ENCODE results near the gene LRRC23. TPM values are rescaled to one million over a fixed set of nuclear protein-coding genes. Genes with fewer than 3 reads are reported as not detected.
"Not testable (repeated sequence)": the region's sequence is repeated elsewhere in the genome, so short reads cannot be mapped to it uniquely, and the experiment has no call there.

Gene LRRC23
- total and polyA plus RNA-seq, 2 donors (not counting 1 experiment from before 2014, with no cell fraction given), result 5.6 to 9.6 TPM

GRCh38 chr12:6873094-6874014 lies 31.3 kb upstream of the LRRC23 start, which contains the start of gene SPSB2:
SPSB2 (minus strand) TSS chr12:6873303; CDS start chr12:6872901, 402 bp downstream.
- peaks cover 18% of the 10 kb centered on the region for H3K36me3 ChIP-seq (ENCODE audit: control insufficient read depth, insufficient read depth, low read length)
- peak within 1 kb of the TSS; percentile 80 for H2AFZ ChIP-seq (ENCODE audit: low read length)
- H3K9ac ChIP-seq (ENCODE audit: insufficient read depth, low read length), result peak within 1 kb of the TSS; percentile 80
- no peaks in the 10 kb centered on the region for H3K9me3 ChIP-seq (ENCODE audit: control insufficient read depth, insufficient read depth, low read depth, low read length)
- TF ChIP-seq EZH2 (IDR thresholded peaks at IDR 0.05; ENCODE audit: low read length, missing control alignments), result no peak
- TF ChIP-seq CTCF (conservative IDR thresholded peaks at IDR 0.05 in 1 of 2, IDR thresholded peaks at IDR 0.05 in 1 of 2; ENCODE audit: low read depth in 1 of 2, low read length in 2 of 2), result no peak
- peaks cover 33% of the 10 kb centered on the region for H3K79me2 ChIP-seq (ENCODE audit: control insufficient read depth, insufficient read depth, low read length)
- no peaks in the 10 kb centered on the region for H3K27me3 ChIP-seq (ENCODE audit: control insufficient read depth, insufficient read depth, low read length)
- H3K4me1 ChIP-seq (ENCODE audit: control insufficient read depth, extremely low read depth, insufficient read depth, low read length), result peaks cover 28% of the 10 kb centered on the region
- H3K4me2 ChIP-seq (ENCODE audit: extremely low read depth, insufficient read depth, low read length), result peak within 1 kb of the TSS; percentile 99
- H3K4me3 ChIP-seq (replicated peaks in 1 of 4; ENCODE audit: control extremely low read depth in 1 of 4, insufficient read depth in 1 of 4, low read depth in 3 of 4, low read length in 4 of 4), result peak within 1 kb of the TSS; percentile 81 to 94 (median 92)
- H3K27ac ChIP-seq (ENCODE audit: insufficient read depth, low read length), result peak within 1 kb of the TSS; percentile 79
- DNase-seq (ENCODE audit: low read depth in 2 of 2), result peak; percentile 92 to 94
- peaks cover 4% of the 10 kb centered on the region for H4K20me1 ChIP-seq (ENCODE audit: control insufficient read depth, extremely low read depth, insufficient read depth, low read length)

- peak overlapping the region; percentile 80 for H3K9ac ChIP-seq (ENCODE audit: insufficient read depth, low read length)
- peak overlapping the region; percentile 77 for H3K27ac ChIP-seq (ENCODE audit: insufficient read depth, low read length)
- peaks cover 18% of the 10 kb centered on the region for H3K36me3 ChIP-seq (ENCODE audit: control insufficient read depth, insufficient read depth, low read length)
- peak overlapping the region; percentile 94 for H3K4me2 ChIP-seq (ENCODE audit: extremely low read depth, insufficient read depth, low read length)
- not testable (repeated sequence) for H3K27me3 ChIP-seq (ENCODE audit: control insufficient read depth, insufficient read depth, low read length); DNase-seq (ENCODE audit: low read depth in 2 of 2); H3K9me3 ChIP-seq (ENCODE audit: control insufficient read depth, insufficient read depth, low read depth, low read length); H4K20me1 ChIP-seq (ENCODE audit: control insufficient read depth, extremely low read depth, insufficient read depth, low read length)
- peaks cover 26% of the 10 kb centered on the region for H3K79me2 ChIP-seq (ENCODE audit: control insufficient read depth, insufficient read depth, low read length)
- peak overlapping the region; percentile 80 for H2AFZ ChIP-seq (ENCODE audit: low read length)
- H3K4me3 ChIP-seq (replicated peaks in 1 of 4; ENCODE audit: control extremely low read depth in 1 of 4, insufficient read depth in 1 of 4, low read depth in 3 of 4, low read length in 4 of 4), result peak overlapping the region; percentile 72 to 94 (median 92)
- H3K4me1 ChIP-seq (ENCODE audit: control insufficient read depth, extremely low read depth, insufficient read depth, low read length), result peaks cover 26% of the 10 kb centered on the region
Measured at GRCh38 chr12:6874015-6874368, 30.6 kb upstream of the LRRC23 start.

GRCh38 chr12:6879824-6880223 lies 24.8 kb upstream of the LRRC23 start:
- not testable (repeated sequence) for H3K9ac ChIP-seq (ENCODE audit: insufficient read depth, low read length); DNase-seq (ENCODE audit: low read depth in 2 of 2); H3K27me3 ChIP-seq (ENCODE audit: control insufficient read depth, insufficient read depth, low read length); H3K36me3 ChIP-seq (ENCODE audit: control insufficient read depth, insufficient read depth, low read length); H3K4me1 ChIP-seq (ENCODE audit: control insufficient read depth, extremely low read depth, insufficient read depth, low read length); H3K27ac ChIP-seq (ENCODE audit: insufficient read depth, low read length); H3K79me2 ChIP-seq (ENCODE audit: control insufficient read depth, insufficient read depth, low read length); H2AFZ ChIP-seq (ENCODE audit: low read length); H3K9me3 ChIP-seq (ENCODE audit: control insufficient read depth, insufficient read depth, low read depth, low read length); H3K4me3 ChIP-seq (replicated peaks in 1 of 4; ENCODE audit: control extremely low read depth in 1 of 4, insufficient read depth in 1 of 4, low read depth in 3 of 4, low read length in 4 of 4); H4K20me1 ChIP-seq (ENCODE audit: control insufficient read depth, extremely low read depth, insufficient read depth, low read length); H3K4me2 ChIP-seq (ENCODE audit: extremely low read depth, insufficient read depth, low read length)

GRCh38 chr12:6883252-6883651 lies 21.4 kb upstream of the LRRC23 start:
- TF ChIP-seq EZH2 (IDR thresholded peaks at IDR 0.05; ENCODE audit: low read length, missing control alignments) (no peak), CTCF (conservative IDR thresholded peaks at IDR 0.05 in 1 of 2, IDR thresholded peaks at IDR 0.05 in 1 of 2; ENCODE audit: low read depth in 1 of 2, low read length in 2 of 2) (no peak)
- no peaks in the 10 kb centered on the region for H3K9me3 ChIP-seq (ENCODE audit: control insufficient read depth, insufficient read depth, low read depth, low read length)
- no peak overlapping the region for H3K4me3 ChIP-seq (replicated peaks in 1 of 4; ENCODE audit: control extremely low read depth in 1 of 4, insufficient read depth in 1 of 4, low read depth in 3 of 4, low read length in 4 of 4)
- no peak overlapping the region for H3K4me2 ChIP-seq (ENCODE audit: extremely low read depth, insufficient read depth, low read length)
- no peak overlapping the region for H3K9ac ChIP-seq (ENCODE audit: insufficient read depth, low read length)
- H2AFZ ChIP-seq (ENCODE audit: low read length), result no peak overlapping the region
- DNase-seq (ENCODE audit: low read depth in 2 of 2), result no peak
- no peaks in the 10 kb centered on the region for H3K27me3 ChIP-seq (ENCODE audit: control insufficient read depth, insufficient read depth, low read length)
- H3K36me3 ChIP-seq (ENCODE audit: control insufficient read depth, insufficient read depth, low read length), result peaks cover 8% of the 10 kb centered on the region
- H3K4me1 ChIP-seq (ENCODE audit: control insufficient read depth, extremely low read depth, insufficient read depth, low read length), result no peaks in the 10 kb centered on the region
- no peaks in the 10 kb centered on the region for H3K79me2 ChIP-seq (ENCODE audit: control insufficient read depth, insufficient read depth, low read length)
- H3K27ac ChIP-seq (ENCODE audit: insufficient read depth, low read length), result no peak overlapping the region
- no peaks in the 10 kb centered on the region for H4K20me1 ChIP-seq (ENCODE audit: control insufficient read depth, extremely low read depth, insufficient read depth, low read length)

Data from fibroblast of lung (primary cell).